ENCODE results near the gene ZNF700.
A peak's percentile ranks its signal among the peaks of the same experiment; 100 is the strongest.
"Not testable (repeated sequence)": the region's sequence is repeated elsewhere in the genome, so short reads cannot be mapped to it uniquely, and the experiment has no call there.

The ZNF700 gene

DNA sequence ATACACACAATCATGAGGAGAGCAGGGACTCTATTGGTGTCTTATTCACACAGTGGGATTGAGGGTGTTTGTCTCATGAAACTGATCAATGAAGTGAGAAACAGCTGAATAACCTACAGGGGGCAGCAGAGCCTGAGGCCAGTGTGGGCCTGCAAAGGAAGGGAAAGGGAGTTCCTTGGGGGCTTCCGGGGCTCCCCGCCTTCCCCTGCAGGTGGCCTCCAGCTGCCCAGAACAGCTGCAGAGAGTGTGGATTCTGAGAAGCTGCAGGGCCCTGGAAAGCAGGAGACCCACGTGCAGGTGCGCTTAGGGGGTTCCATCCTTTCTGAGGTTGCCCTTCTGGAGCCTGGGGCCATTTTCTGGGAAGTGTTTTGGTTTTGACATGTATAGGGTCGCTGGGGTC, 60.1 kb downstream of the ZNF700 start:
- Histone ChIP-seq H3K4me3 (ENCODE audit: insufficient read depth, low read depth, low read length, poor library complexity, severe bottlenecking) (no peak overlapping the region), H3K27ac (ENCODE audit: insufficient read depth, low read length, poor library complexity, severe bottlenecking) (no peak overlapping the region), H3K4me1 (ENCODE audit: control insufficient read depth, insufficient read depth, low read length, poor library complexity, severe bottlenecking) (peaks cover 10% of the 10 kb centered on the region), H3K27me3 (replicated peaks; ENCODE audit: control insufficient read depth, insufficient read depth, low read length, poor library complexity, severe bottlenecking) (no peaks in the 10 kb centered on the region), H3K9me3 (ENCODE audit: control insufficient read depth, low read length) (peaks cover 28% of the 10 kb centered on the region), H3K36me3 (ENCODE audit: control insufficient read depth, insufficient read depth, low read length) (no peaks in the 10 kb centered on the region)
- no peak for DNase-seq

DNA sequence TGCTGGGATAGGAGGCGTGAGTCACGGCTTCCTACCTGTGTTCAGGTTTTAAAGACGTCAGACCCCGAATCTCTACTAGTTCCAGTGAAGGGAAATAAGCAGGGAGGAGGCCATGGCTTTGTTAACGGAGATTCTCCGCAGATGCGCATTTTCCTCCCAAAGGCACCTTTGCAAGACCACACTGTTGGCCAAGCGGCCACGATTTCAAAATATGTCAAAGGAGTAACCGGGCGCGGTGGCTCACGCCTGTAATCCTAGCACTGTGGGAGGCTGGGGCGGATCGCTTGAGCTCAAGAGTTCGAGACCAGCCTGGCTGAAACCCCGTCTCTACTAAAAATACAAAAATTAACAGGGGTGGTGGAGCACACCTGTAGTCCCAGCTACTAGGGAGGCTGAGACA, 61.8 kb downstream of the ZNF700 start:
- Histone ChIP-seq H3K27me3 (replicated peaks; ENCODE audit: control insufficient read depth, insufficient read depth, low read length, poor library complexity, severe bottlenecking) (no peaks in the 10 kb centered on the region), H3K27ac (ENCODE audit: insufficient read depth, low read length, poor library complexity, severe bottlenecking) (no peak overlapping the region), H3K36me3 (ENCODE audit: control insufficient read depth, insufficient read depth, low read length) (no peaks in the 10 kb centered on the region), H3K4me1 (ENCODE audit: control insufficient read depth, insufficient read depth, low read length, poor library complexity, severe bottlenecking) (peaks cover 10% of the 10 kb centered on the region), H3K9me3 (ENCODE audit: control insufficient read depth, low read length) (peaks cover 13% of the 10 kb centered on the region), H3K4me3 (ENCODE audit: insufficient read depth, low read depth, low read length, poor library complexity, severe bottlenecking) (no peak overlapping the region)
- no peak for DNase-seq

- peak overlapping the region; percentile 87 for H3K27ac ChIP-seq (ENCODE audit: insufficient read depth, low read length, poor library complexity, severe bottlenecking)
- DNase-seq = peak; percentile 75 to 85 (median 79)
- no peaks in the 10 kb centered on the region for H3K36me3 ChIP-seq (ENCODE audit: control insufficient read depth, insufficient read depth, low read length)
- peaks cover 6% of the 10 kb centered on the region for H3K9me3 ChIP-seq (ENCODE audit: control insufficient read depth, low read length)
- peak overlapping the region; percentile 83 for H3K4me3 ChIP-seq (ENCODE audit: insufficient read depth, low read depth, low read length, poor library complexity, severe bottlenecking)
- peaks cover 10% of the 10 kb centered on the region for H3K4me1 ChIP-seq (ENCODE audit: control insufficient read depth, insufficient read depth, low read length, poor library complexity, severe bottlenecking)
- no peaks in the 10 kb centered on the region for H3K27me3 ChIP-seq (replicated peaks; ENCODE audit: control insufficient read depth, insufficient read depth, low read length, poor library complexity, severe bottlenecking)
Observed at GRCh38 chr19:11987405-11988281, 62.7 kb downstream of the ZNF700 start.

- DNase-seq = no peak
- Histone ChIP-seq H3K27ac (ENCODE audit: insufficient read depth, low read length, poor library complexity, severe bottlenecking) (peak overlapping the region; percentile 87), H3K4me3 (ENCODE audit: insufficient read depth, low read depth, low read length, poor library complexity, severe bottlenecking) (peak overlapping the region; percentile 83), H3K4me1 (ENCODE audit: control insufficient read depth, insufficient read depth, low read length, poor library complexity, severe bottlenecking) (peaks cover 10% of the 10 kb centered on the region), H3K27me3 (replicated peaks; ENCODE audit: control insufficient read depth, insufficient read depth, low read length, poor library complexity, severe bottlenecking) (no peaks in the 10 kb centered on the region), H3K9me3 (ENCODE audit: control insufficient read depth, low read length) (no peaks in the 10 kb centered on the region), H3K36me3 (ENCODE audit: control insufficient read depth, insufficient read depth, low read length) (no peaks in the 10 kb centered on the region)
Observed at GRCh38 chr19:11989112-11989456, 64.2 kb downstream of the ZNF700 start.

DNA sequence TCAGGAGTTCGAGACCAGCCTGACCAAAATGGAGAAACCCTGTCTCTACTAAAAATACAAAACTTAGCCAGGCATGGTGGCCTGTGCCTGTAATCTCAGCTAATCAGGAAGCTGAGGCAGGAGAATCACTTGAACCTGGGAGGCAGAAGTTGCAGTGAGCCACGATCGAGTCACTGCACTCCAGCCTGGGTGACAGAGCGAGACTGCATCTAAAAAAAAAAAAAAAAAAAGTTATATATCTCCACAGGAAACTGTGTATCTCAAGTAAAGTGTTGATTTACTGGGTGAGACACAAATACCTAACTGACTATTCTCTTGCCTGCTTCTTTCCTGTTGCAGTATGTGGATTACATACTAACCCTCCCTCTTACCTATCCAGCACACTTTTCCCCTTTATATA, 67.0 kb downstream of the ZNF700 start:
- not testable (repeated sequence) for H3K27ac ChIP-seq (ENCODE audit: insufficient read depth, low read length, poor library complexity, severe bottlenecking); DNase-seq; H3K36me3 ChIP-seq (ENCODE audit: control insufficient read depth, insufficient read depth, low read length); H3K4me3 ChIP-seq (ENCODE audit: insufficient read depth, low read depth, low read length, poor library complexity, severe bottlenecking); H3K9me3 ChIP-seq (ENCODE audit: control insufficient read depth, low read length); H3K27me3 ChIP-seq (replicated peaks; ENCODE audit: control insufficient read depth, insufficient read depth, low read length, poor library complexity, severe bottlenecking); H3K4me1 ChIP-seq (ENCODE audit: control insufficient read depth, insufficient read depth, low read length, poor library complexity, severe bottlenecking)

DNA sequence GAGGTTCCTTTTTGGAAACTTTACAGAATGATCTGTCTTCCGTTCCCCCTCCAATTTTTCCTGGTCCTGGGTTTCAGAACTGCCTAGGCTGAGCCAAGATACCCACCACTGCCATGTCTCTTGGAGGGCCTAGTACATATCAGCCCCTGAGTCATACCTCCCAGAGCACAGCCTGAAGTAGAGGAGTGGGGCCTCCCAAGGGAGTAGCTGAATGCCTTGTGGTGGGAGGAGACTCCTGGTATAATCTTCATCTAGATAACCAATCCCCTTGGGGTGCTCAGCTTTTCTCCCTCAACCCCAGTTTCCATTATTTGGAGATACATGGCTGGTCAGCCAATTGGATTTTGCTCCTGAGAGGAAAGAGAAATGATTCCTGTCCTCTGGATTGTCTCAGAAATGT, 70.3 kb downstream of the ZNF700 start:
- H3K36me3 ChIP-seq (ENCODE audit: control insufficient read depth, insufficient read depth, low read length) = no peaks in the 10 kb centered on the region
- no peaks in the 10 kb centered on the region for H3K27me3 ChIP-seq (replicated peaks; ENCODE audit: control insufficient read depth, insufficient read depth, low read length, poor library complexity, severe bottlenecking)
- H3K27ac ChIP-seq (ENCODE audit: insufficient read depth, low read length, poor library complexity, severe bottlenecking) = no peak overlapping the region
- no peaks in the 10 kb centered on the region for H3K4me1 ChIP-seq (ENCODE audit: control insufficient read depth, insufficient read depth, low read length, poor library complexity, severe bottlenecking)
- H3K4me3 ChIP-seq (ENCODE audit: insufficient read depth, low read depth, low read length, poor library complexity, severe bottlenecking) = no peak overlapping the region
- H3K9me3 ChIP-seq (ENCODE audit: control insufficient read depth, low read length) = no peaks in the 10 kb centered on the region
- no peak for DNase-seq
